SJSA1 (cell line): ENCODE results near the gene FUNDC1. TPM values are rescaled to one million over a fixed set of nuclear protein-coding genes. Genes with fewer than 3 reads are reported as not detected.
"Not testable (repeated sequence)": the region's sequence is repeated elsewhere in the genome, so short reads cannot be mapped to it uniquely, and the experiment has no call there.

Source experiments
- DNase-seq, 2 experiments: peaks; one replicate each; pipeline ENCODE4 v3.0.0-alpha.2; 2015 to 2020; ENCODE audit warnings: low spot score in 2 of 2, low read depth in 1 of 2
- H3K27ac ChIP-seq: fragments of 250-450 bp; sonication (Bioruptor Pico); 2 replicates; pipeline ENCODE4 v1.5.1; 2020; ENCODE audit warnings: mild to moderate bottlenecking, moderate library complexity
- H3K27me3 ChIP-seq: fragments of 250-450 bp; sonication (Bioruptor Pico); replicated peaks from 2 replicates; pipeline ENCODE4 v1.5.1; 2020; ENCODE audit warnings: mild to moderate bottlenecking, moderate library complexity
- H3K36me3 ChIP-seq: fragments of 250-450 bp; sonication (Bioruptor Pico); 2 replicates; pipeline ENCODE4 v1.5.1; 2020; ENCODE audit warnings: mild to moderate bottlenecking
- H3K4me1 ChIP-seq: fragments of 250-450 bp; sonication (Bioruptor Pico); replicated peaks from 2 replicates; pipeline ENCODE4 v1.6.1; 2021; ENCODE audit warnings: mild to moderate bottlenecking
- H3K4me3 ChIP-seq: fragments of 250-450 bp; sonication (Bioruptor Pico); 2 replicates; pipeline ENCODE4 v1.5.1; 2020; ENCODE audit warnings: mild to moderate bottlenecking
- H3K9me3 ChIP-seq: fragments of 250-450 bp; sonication (Bioruptor Pico); replicated peaks from 2 replicates; pipeline ENCODE4 v1.5.1; 2020; ENCODE audit warnings: mild to moderate bottlenecking
- total RNA-seq: library from RNA; depleted of rRNA; stranded (reverse); fragments of >200 nt; shearing (Covaris generic); gene quantifications from 2 replicates; pipeline ENCODE4 v1.2.3, GENCODE V29; 2014; rRNA removed

FUNDC1 gene, protein sequence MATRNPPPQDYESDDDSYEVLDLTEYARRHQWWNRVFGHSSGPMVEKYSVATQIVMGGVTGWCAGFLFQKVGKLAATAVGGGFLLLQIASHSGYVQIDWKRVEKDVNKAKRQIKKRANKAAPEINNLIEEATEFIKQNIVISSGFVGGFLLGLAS
- total RNA-seq: 21.0 and 24.9 TPM in 2 replicates

DNA sequence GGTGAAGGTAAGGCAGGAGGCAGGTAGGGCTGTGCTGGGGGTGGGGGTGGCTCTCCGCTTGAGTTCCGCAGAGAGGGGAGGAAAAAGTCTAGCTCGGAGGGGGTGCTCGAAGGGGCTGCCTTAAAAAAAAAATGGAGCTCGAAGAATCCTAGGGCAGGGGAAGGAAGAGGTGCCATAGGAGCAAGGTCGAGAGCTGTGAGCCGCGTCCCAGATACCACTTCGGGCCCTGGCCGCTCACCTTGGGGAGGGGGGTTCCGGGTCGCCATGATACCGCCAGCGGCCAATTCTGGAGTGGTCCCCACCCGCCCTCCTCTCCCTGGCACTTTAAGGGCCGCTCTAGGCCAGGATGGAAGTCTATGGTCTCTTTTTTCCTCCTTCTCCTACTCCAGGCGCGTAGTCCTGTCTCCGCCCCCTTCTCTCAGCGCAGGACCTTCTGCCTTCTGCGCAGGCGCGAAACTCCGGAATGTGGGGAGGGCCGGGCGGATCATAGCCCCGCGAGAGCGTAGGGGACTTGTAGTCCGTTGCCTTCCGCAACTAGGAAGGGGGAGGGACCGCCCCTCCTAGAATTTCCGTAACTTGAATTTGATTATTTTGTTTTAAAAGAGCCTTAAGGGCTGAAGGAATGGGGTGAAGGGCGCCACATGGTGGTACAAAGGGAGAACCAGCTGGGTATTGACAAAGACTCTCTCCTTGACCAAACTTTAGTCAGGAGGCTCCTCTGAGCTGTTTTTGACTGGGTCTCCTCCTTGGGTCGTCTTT is at the start of gene FUNDC1:
FUNDC1 (minus strand) TSS at position 293 of the 759 bp plus-strand sequence; CDS start at position 266, 27 bp downstream.
- Histone ChIP-seq H3K9me3 (no peaks in the 10 kb centered on the region), H3K4me3 (peak within 1 kb of the TSS; percentile 57), H3K27ac (peak within 1 kb of the TSS; percentile 80), H3K4me1 (peaks cover 3% of the 10 kb centered on the region), H3K27me3 (no peaks in the 10 kb centered on the region), H3K36me3 (no peaks in the 10 kb centered on the region)
- peak; percentile 91 to 94 for DNase-seq

DNA sequence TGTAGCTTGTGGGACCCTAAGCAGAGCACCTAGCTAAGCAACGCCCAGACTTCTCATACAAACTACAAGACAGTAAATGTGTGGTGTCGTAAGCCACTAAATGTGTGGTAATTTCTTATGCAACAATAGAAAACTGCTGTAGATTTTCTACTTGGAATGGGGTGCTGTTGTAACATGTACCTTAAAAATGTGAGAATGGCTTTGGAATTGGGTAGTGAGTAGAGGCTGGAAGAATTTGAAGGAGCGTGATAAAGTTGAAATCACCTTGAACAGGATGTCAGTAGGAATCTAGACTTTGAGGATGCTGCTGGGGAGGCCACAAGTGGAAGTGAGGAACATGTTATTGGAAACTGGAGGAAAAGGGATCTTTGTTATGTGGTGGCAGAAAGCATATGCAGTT is 43.2 kb upstream of the FUNDC1 start:
- Histone ChIP-seq H3K27me3 (no peaks in the 10 kb centered on the region), H3K9me3 (no peaks in the 10 kb centered on the region), H3K27ac (no peak overlapping the region), H3K36me3 (no peaks in the 10 kb centered on the region), H3K4me3 (no peak overlapping the region), H3K4me1 (no peaks in the 10 kb centered on the region)
- no peak for DNase-seq

DNA sequence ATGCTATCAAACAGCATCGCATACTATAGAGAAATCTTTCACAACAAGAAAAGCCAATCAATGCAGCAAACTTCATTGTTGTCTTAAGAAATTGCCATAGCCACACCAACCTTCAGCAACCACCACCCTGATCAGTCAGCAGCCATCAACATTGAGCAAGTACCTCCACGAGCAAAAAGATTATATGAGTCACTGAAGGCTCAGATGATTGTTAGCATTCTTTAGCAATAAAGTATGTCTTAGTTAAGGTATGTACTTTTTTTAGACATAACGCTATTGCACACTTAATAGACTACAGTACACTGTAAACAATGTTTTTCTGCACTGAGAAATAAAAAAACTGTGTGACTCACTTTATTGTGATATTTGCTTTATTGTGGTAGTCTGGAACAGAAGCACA is 37.8 kb upstream of the FUNDC1 start:
- H3K4me1 ChIP-seq: peaks cover 4% of the 10 kb centered on the region; the same call in 1 of the 2 replicates
- no peak overlapping the region for H3K27ac ChIP-seq
- no peaks in the 10 kb centered on the region for H3K27me3 ChIP-seq
- H3K4me3 ChIP-seq: no peak overlapping the region
- no peaks in the 10 kb centered on the region for H3K9me3 ChIP-seq
- H3K36me3 ChIP-seq: no peaks in the 10 kb centered on the region
- peak in 1 of 2 experiments; percentile 31 for DNase-seq

DNA sequence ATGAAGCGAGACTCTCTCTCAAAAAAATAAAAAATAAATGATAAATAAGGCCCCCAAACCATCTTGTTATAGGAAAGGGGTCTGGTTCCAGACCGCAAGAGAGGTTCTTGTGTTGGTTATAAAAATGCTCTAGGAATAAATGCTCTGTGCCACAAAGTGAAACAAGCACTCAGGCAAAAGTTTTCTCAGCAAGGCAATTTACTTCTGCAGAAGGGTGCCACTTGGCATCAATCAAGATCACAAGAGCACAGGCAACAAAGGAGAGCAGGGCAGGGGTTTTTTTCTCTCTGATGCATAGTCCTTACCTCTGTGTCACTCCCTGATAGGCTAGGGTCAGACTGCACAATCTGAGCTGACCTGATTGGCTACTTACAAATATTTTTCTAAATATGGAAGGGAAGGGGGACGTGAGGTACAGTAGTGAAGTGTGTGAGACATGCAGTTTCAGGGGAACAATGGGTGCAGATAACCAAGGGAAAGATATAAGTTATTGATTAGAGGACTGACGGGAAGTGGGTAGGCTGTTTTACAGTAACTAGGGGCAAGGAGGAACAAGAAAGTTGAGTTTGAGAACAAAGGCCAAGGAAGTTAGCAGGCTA is 29.8 kb upstream of the FUNDC1 start:
- Histone ChIP-seq H3K36me3 (no peaks in the 10 kb centered on the region), H3K27ac (no peak overlapping the region), H3K27me3 (no peaks in the 10 kb centered on the region), H3K4me3 (no peak overlapping the region), H3K9me3 (no peaks in the 10 kb centered on the region), H3K4me1 (no peaks in the 10 kb centered on the region)
- no peak for DNase-seq

DNA sequence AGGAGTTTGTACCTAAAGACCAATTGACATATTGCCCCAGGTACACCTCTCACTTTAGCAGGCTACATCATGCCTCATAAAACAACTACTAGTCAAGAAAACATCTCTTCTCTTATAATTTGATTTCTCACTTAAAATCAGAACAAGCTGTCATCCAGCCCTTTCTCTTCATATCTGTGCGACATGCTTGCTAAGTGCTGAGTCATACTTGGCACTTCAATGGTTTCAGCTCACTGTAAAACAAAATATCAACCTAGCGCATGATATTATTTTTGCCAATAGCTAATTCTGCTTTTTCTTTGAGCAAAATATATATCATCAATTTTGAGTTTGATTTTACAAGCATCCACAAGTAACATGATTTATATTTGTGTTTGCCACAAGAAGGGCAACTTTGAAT is 27.9 kb upstream of the FUNDC1 start:
- Histone ChIP-seq H3K27me3 (no peaks in the 10 kb centered on the region), H3K27ac (no peak overlapping the region), H3K4me1 (no peaks in the 10 kb centered on the region), H3K36me3 (no peaks in the 10 kb centered on the region), H3K4me3 (no peak overlapping the region), H3K9me3 (no peaks in the 10 kb centered on the region)
- DNase-seq: no peak

DNA sequence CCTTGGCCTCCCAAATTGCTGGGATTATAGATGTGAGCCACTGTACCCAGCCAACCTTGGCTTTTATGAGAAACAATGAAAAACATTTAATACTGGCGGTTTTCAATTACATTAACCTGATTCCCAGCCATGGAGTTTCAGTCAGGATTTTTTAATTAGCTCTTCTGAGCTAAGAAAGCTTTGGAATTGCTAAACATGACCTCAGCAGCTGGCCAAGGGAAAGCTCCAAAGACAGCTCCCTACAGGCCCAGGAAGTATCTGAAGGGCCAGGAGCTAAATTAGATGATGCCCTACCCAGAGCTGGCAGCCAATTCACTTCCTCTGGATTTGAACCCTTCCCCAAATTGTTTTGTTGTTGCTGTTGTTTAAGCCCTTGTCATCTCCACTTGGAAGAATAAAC is 26.5 kb upstream of the FUNDC1 start:
- Histone ChIP-seq H3K36me3 (no peaks in the 10 kb centered on the region), H3K4me1 (no peaks in the 10 kb centered on the region), H3K27ac (no peak overlapping the region), H3K9me3 (no peaks in the 10 kb centered on the region), H3K27me3 (no peaks in the 10 kb centered on the region), H3K4me3 (no peak overlapping the region)
- no peak for DNase-seq

DNA sequence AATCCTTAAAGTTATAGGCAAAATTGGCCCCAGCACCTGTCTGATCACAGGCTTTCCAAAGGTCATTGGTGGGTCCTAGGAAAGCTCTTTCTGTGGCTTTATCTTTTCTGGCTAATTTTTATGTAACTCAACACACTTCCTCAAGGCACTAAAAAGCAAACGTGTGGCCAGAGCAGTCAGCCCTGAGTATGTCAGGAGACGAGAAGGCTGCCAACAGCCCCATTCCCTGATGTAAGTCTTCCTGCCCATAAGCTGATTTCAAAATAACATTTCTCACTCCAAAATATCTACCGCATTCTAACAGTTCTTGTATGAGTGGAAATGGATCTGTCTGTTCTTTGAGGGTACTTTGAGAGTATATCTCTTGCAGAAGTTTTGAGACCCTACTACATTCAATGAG is 25.5 kb upstream of the FUNDC1 start:
- Histone ChIP-seq H3K27ac (no peak overlapping the region), H3K4me3 (no peak overlapping the region), H3K9me3 (no peaks in the 10 kb centered on the region), H3K27me3 (no peaks in the 10 kb centered on the region), H3K4me1 (no peaks in the 10 kb centered on the region), H3K36me3 (no peaks in the 10 kb centered on the region)
- no peak for DNase-seq

DNA sequence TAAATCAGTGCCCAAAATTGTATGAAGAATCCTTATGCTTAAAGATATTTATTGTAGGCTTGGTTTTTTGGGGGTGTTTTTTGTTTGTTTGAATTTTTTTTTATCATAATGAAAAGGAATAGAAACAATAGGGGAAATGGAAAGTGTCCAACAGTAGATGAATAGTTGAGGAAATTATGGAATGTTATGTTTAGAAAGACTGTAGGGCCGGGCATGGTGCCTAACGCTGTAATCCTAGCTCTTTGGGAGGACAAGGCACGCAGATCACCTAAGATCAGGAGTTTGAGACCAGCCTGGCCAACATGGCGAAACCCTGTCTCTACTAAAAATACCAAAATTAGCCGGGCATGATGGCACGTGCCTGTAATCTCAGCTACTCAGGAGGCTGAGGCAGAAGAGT is 19.2 kb upstream of the FUNDC1 start:
- H3K27me3 ChIP-seq, H3K4me1 ChIP-seq, H3K36me3 ChIP-seq, DNase-seq, H3K27ac ChIP-seq, H3K9me3 ChIP-seq, H3K4me3 ChIP-seq: not testable (repeated sequence)

DNA sequence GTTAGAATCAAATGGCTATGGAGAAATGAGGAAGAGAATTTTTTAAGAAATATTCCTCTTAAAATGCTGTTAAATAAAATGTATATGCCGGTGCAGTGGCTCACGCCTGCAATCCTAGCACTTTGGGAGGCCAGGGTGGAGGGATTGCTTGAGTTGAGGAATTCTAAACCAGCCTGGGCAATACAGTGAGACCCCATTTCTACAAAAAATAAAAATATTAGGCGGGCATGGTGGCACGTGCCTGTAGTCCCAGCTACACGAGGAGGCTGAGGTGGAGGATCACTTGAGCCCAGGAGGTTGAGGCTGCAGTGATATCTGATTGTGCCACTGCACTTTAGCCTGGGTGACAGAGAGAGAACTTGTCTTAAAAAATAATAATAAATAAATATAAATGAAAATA is 7.9 kb upstream of the FUNDC1 start:
- Histone ChIP-seq H3K27ac (no peak overlapping the region), H3K9me3 (no peaks in the 10 kb centered on the region), H3K4me3 (no peak overlapping the region), H3K36me3 (no peaks in the 10 kb centered on the region), H3K27me3 (no peaks in the 10 kb centered on the region), H3K4me1 (no peaks in the 10 kb centered on the region)
- DNase-seq: no peak

DNA sequence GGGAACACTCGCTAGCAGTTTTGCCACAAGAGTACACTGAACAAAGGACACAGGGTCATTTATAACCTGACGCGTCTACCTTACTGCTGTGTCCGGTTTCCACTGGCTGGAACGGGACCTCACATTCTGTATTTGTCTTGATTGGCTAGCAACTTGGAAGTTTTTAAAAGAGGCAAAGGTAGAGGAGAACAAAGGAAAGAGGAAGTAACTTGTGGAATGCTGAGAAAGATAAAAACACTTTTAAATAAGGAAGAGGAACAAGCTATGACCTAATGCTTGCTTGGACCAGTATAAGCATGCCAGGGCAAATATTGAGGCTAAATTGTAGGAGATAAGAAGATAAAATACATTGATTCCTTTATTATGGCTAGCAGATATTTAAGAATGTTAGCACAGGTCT is 2.8 kb upstream of the FUNDC1 start:
- H3K4me1 ChIP-seq, H3K27me3 ChIP-seq, H3K27ac ChIP-seq, H3K36me3 ChIP-seq, DNase-seq, H3K9me3 ChIP-seq, H3K4me3 ChIP-seq: not testable (repeated sequence)

DNA sequence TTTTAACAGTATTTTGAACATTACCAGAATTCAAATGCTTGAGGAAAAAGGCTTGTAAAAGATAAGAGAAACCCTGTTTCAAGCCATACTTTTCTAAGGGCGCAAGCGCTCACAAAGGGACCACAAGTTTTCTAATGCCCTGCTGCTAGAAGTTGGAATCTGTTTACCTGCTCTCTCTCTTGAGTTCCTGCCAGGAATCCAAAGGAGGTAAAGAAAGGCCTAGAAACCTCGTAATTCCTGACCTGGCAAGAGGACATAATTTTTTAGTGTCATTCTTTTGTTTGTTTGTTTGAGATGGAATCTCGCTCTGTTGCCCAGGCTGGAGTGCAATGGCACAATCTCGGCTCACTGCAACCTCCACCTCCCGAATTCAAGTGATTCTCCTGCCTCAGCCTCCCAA is 1.4 kb upstream of the FUNDC1 start:
- no peaks in the 10 kb centered on the region for H3K27me3 ChIP-seq
- H3K9me3 ChIP-seq: no peaks in the 10 kb centered on the region
- no peak for DNase-seq
- H3K4me3 ChIP-seq: no peak overlapping the region
- H3K36me3 ChIP-seq: no peaks in the 10 kb centered on the region
- no peak overlapping the region for H3K27ac ChIP-seq
- peaks cover 3% of the 10 kb centered on the region for H3K4me1 ChIP-seq

DNA sequence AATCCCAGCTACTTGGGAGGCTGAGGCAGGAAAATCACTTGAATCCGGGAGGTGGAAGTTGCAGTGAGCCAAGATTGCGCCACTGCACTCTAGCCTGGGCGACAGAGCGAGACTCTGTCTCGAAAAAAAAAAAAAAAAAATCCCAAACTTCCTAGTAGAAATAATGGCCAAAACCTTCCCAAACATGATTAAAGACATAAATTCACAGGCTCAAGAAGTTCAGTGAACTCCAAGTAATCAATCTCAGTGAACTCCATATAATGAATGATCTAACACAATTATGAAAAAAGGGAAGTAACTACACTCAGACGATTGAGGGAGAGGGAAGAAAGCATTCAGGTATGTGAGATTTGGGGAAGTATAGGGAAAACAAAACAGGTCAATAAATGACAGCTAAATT is 6.5 kb downstream of the FUNDC1 start:
- Histone ChIP-seq H3K4me1 (no peaks in the 10 kb centered on the region; the same call in 1 of the 2 replicates), H3K9me3 (no peaks in the 10 kb centered on the region), H3K27me3 (no peaks in the 10 kb centered on the region), H3K4me3 (no peak overlapping the region), H3K36me3 (no peaks in the 10 kb centered on the region), H3K27ac (no peak overlapping the region)
- no peak for DNase-seq

DNA sequence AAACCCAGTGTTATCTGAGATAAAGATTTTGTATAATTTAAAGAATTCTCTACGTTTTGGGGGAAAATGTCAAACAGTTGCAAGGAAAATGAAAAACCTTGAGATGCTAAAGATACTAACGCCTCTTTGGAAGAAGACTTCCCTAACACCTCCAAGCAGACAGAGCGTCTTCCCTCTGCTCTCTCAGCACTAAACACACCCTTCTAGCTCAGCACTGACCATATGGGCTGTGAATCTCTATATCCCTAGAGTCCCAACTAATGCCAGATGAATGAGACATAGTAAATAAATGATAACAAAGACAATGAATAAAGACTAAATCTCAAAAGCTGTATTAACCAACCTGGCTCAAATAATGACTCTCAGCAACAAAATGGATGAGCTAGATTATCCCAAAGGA is 13.3 kb downstream of the FUNDC1 start:
- Histone ChIP-seq H3K27ac (no peak overlapping the region), H3K36me3 (no peaks in the 10 kb centered on the region), H3K27me3 (no peaks in the 10 kb centered on the region), H3K4me1 (no peaks in the 10 kb centered on the region), H3K9me3 (no peaks in the 10 kb centered on the region), H3K4me3 (no peak overlapping the region)
- DNase-seq: no peak

DNA sequence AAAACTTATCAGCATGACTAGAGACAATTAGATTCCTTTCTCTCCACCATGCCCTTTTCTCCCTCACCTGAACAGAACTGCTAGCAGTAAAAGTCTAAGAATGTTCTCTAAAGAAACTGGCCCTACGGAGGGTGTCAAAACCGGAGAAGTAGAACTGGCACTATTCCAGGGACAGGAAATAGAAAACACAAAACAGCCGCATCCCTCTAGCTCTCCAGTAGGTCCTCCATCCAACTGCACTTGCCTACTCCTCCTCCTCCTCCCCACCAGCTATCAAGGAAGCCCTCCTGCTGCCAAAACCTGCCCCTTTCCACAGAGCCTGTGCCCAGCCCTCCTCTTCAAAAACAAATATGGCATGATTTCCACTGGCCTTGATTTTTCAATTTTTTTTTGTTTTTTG is 28.4 kb downstream of the FUNDC1 start:
- Histone ChIP-seq H3K27ac (no peak overlapping the region), H3K36me3 (no peaks in the 10 kb centered on the region), H3K4me3 (no peak overlapping the region), H3K9me3 (no peaks in the 10 kb centered on the region), H3K27me3 (no peaks in the 10 kb centered on the region), H3K4me1 (no peaks in the 10 kb centered on the region)
- DNase-seq: no peak
